HL-60 (cell line): ENCODE results near the gene ARAP3.
"Not testable (repeated sequence)": the region's sequence is repeated elsewhere in the genome, so short reads cannot be mapped to it uniquely, and the experiment has no call there.

ENCODE experiments used
- DNase-seq, 2 experiments: peaks; one replicate each; pipeline ENCODE4 v3.0.0-alpha.2; 2010 to 2020; ENCODE audit warnings: low read depth in 1 of 2, low spot score in 1 of 2
- H3K27ac ChIP-seq: fragments of 250-450 bp; sonication (Bioruptor Pico); replicated peaks from 2 replicates; pipeline ENCODE4 v1.5.1; 2020; ENCODE audit warnings: mild to moderate bottlenecking, moderate library complexity
- H3K27me3 ChIP-seq: fragments of 250-450 bp; sonication (Bioruptor Pico); 2 replicates; pipeline ENCODE4 v1.5.1; 2021; ENCODE audit warnings: mild to moderate bottlenecking, moderate library complexity; ENCODE audit not compliant: insufficient read depth, poor library complexity, severe bottlenecking
- H3K4me3 ChIP-seq: replicated peaks from 2 replicates; pipeline ENCODE4 v1.5.1; 2011; ENCODE audit warnings: mild to moderate bottlenecking, control low read depth, low read length; ENCODE audit not compliant: insufficient read depth
- CTCF ChIP-seq: IDR thresholded peaks from one replicate; pipeline ENCODE4 v1.5.1; 2011; ENCODE audit warnings: low read length, control low read depth, inconsistent platforms; ENCODE audit not compliant: insufficient read depth
- GABPA ChIP-seq: IDR thresholded peaks from 2 replicates; pipeline ENCODE4 v1.6.1; 2012; ENCODE audit warnings: low read depth
- POLR2AphosphoS5 ChIP-seq: IDR thresholded peaks from 2 replicates; pipeline ENCODE4 v1.6.1; 2012; ENCODE audit warnings: low read depth
- REST ChIP-seq: IDR thresholded peaks from 2 replicates; pipeline ENCODE4 v1.6.1; 2012; ENCODE audit warnings: low read depth; ENCODE audit not compliant: insufficient replicate concordance
- SPI1 ChIP-seq: IDR thresholded peaks from 2 replicates; pipeline ENCODE4 v1.6.1; 2012; ENCODE audit warnings: low read depth, mild to moderate bottlenecking, borderline replicate concordance

Gene ARAP3

GRCh38 chr5:141725891-141726290 lies 43.9 kb upstream of the ARAP3 start:
- DNase-seq = no peak
- no peak overlapping the region for H3K27ac ChIP-seq
- no peaks in the 10 kb centered on the region for H3K27me3 ChIP-seq
- H3K4me3 ChIP-seq = no peak overlapping the region
- TF ChIP-seq REST (no peak), CTCF (no peak), POLR2AphosphoS5 (no peak), GABPA (no peak), SPI1 (no peak)

GRCh38 chr5:141725174-141725573 lies 43.1 kb upstream of the ARAP3 start:
- not testable (repeated sequence) for H3K4me3 ChIP-seq, H3K27me3 ChIP-seq, H3K27ac ChIP-seq, DNase-seq

GRCh38 chr5:141722266-141722665 lies 40.2 kb upstream of the ARAP3 start:
- no peaks in the 10 kb centered on the region for H3K27me3 ChIP-seq
- H3K27ac ChIP-seq = no peak overlapping the region
- DNase-seq = no peak
- H3K4me3 ChIP-seq = no peak overlapping the region
- TF ChIP-seq GABPA (no peak), REST (no peak), CTCF (no peak), POLR2AphosphoS5 (no peak), SPI1 (no peak)

GRCh38 chr5:141717043-141717442 lies 35.0 kb upstream of the ARAP3 start:
- no peak for DNase-seq
- TF ChIP-seq REST (no peak), CTCF (no peak), SPI1 (peak; percentile 62; the same call in 1 of the 2 replicates), POLR2AphosphoS5 (no peak), GABPA (no peak)
- no peaks in the 10 kb centered on the region for H3K27me3 ChIP-seq

More at GRCh38 chr5:141717043-141717442, 35.0 kb upstream of the ARAP3 start:
- H3K27ac ChIP-seq = no peak overlapping the region
- H3K4me3 ChIP-seq = no peak overlapping the region
